ENCODE results near the gene IQSEC1. TPM values are rescaled to one million over a fixed set of nuclear protein-coding genes. Genes with fewer than 3 reads are reported as not detected.

Gene IQSEC1
- total and polyA plus RNA-seq, 9 of the 15 experiments (the other 6 are each of a cell fraction or from before 2014, with no cell fraction given) = 0.56 to 39.0 (median 6.8) TPM

DNA sequence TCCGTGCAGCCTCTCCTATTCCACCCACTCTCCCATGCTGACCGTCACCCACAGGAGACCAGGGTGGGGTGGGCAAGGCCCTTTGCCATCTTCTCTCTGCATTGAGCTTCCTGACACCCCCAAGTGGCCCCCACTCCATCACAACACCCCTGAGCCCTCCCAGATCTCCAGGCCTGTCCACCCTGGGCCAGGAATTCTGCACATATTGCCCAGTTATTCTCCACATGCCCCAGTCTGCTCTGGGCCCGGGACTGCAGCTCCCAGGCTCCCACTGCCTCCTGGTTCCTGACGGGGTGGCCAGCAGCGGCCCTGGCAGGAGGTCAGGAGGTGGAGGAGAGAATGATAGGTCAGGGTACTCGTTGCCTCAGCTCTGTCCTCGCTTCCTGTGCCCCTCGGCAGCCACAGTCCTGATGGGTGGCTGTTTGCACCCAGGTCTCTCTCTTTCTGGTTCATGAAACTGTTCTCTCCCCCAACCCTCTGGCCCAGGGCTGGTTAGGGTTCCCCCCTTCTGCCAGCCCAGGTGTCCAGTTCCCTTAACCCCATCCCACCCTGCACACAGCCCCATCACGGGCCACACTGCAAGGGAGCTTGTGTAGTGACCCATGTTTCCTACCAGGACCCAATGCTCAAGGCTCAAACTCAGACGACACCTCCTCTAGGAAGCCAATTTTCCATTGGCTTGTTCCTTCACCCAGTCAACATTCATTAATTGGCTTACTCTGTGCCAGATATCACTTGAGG is 47.3 kb downstream of the IQSEC1 start:
- H3K27ac ChIP-seq (ENCODE audit: extremely low read depth, low read depth, low read length) = no peak overlapping the region
- FAIRE-seq (no peak), ATAC-seq (no peak), DNase-seq (ENCODE audit: extremely low read depth in 1 of 4, low spot score in 3 of 4) (no peak)
- 8% methylated on average over 10 of the region's 10 CpGs for WGBS (ENCODE audit: insufficient coverage, low coverage, missing lambda C conversion rate)
- H2AFZ ChIP-seq (ENCODE audit: low read depth, low read length) = no peak overlapping the region
- H3K4me1 ChIP-seq (replicated peaks in 1 of 2; ENCODE audit: control insufficient read depth in 2 of 2, insufficient read depth in 2 of 2, low read length in 2 of 2) = peaks cover 0 to 28% of the 10 kb centered on the region in 2 experiments; a peak in 3 of 5 replicates
- no peaks in the 10 kb centered on the region for H3K36me3 ChIP-seq (ENCODE audit: control insufficient read depth, insufficient read depth, low read length)
- in situ Hi-C loops (cut with MboI) (no loop called here), intact Hi-C loops (cut with micrococcal nuclease) (loop anchor here (5.0 kb wide), 1 partner anchor 51 kb away; no protein-coding TSS in a partner anchor)
- POLR2A ChIA-PET = interaction anchor here (0.7 to 1.1 kb wide), 3 partner anchors 14 to 105 kb away, joined by 3 to 4 read pairs (median 3); no protein-coding TSS in a partner anchor
- H3K79me2 ChIP-seq (ENCODE audit: control insufficient read depth, insufficient read depth, low read length) = no peaks in the 10 kb centered on the region
- H3K9me1 ChIP-seq (ENCODE audit: control insufficient read depth, insufficient read depth, low read length) = no peaks in the 10 kb centered on the region
- no peak overlapping the region for H3K4me3 ChIP-seq
- peaks cover 14% of the 10 kb centered on the region; the same call in 1 of the 2 replicates for H4K20me1 ChIP-seq (replicated peaks; ENCODE audit: control insufficient read depth, insufficient read depth, low read length)
- CTCF ChIA-PET (ENCODE audit: low intra/inter-chr PET ratio) = no interaction called here
- H3K27me3 ChIP-seq (ENCODE audit: control insufficient read depth in 2 of 2, insufficient read depth in 2 of 2, low read length in 2 of 2) = peaks cover 17 to 36% of the 10 kb centered on the region in 2 experiments
- H3K9me3 ChIP-seq (replicated peaks; ENCODE audit: control insufficient read depth, insufficient read depth, low read depth, low read length) = no peaks in the 10 kb centered on the region
- BruUV-seq (replicated peaks) = no TSS peak
- peak overlapping the region in 1 of 2 experiments; percentile 41; a peak in 1 of 4 replicates for H3K9ac ChIP-seq (ENCODE audit: insufficient read depth in 1 of 2, low read depth in 2 of 2, low read length in 2 of 2)
- H3K4me2 ChIP-seq (ENCODE audit: insufficient read depth, low read length) = no peak overlapping the region
- no peak for TF ChIP-seq MTF1 (CRISPR knock-in tag; IDR thresholded peaks at IDR 0.05; ENCODE audit: borderline replicate concordance)
- TF ChIP-seq LCOR (CRISPR knock-in tag; IDR thresholded peaks at IDR 0.05) = no peak
- TF ChIP-seq, protein P1, sequence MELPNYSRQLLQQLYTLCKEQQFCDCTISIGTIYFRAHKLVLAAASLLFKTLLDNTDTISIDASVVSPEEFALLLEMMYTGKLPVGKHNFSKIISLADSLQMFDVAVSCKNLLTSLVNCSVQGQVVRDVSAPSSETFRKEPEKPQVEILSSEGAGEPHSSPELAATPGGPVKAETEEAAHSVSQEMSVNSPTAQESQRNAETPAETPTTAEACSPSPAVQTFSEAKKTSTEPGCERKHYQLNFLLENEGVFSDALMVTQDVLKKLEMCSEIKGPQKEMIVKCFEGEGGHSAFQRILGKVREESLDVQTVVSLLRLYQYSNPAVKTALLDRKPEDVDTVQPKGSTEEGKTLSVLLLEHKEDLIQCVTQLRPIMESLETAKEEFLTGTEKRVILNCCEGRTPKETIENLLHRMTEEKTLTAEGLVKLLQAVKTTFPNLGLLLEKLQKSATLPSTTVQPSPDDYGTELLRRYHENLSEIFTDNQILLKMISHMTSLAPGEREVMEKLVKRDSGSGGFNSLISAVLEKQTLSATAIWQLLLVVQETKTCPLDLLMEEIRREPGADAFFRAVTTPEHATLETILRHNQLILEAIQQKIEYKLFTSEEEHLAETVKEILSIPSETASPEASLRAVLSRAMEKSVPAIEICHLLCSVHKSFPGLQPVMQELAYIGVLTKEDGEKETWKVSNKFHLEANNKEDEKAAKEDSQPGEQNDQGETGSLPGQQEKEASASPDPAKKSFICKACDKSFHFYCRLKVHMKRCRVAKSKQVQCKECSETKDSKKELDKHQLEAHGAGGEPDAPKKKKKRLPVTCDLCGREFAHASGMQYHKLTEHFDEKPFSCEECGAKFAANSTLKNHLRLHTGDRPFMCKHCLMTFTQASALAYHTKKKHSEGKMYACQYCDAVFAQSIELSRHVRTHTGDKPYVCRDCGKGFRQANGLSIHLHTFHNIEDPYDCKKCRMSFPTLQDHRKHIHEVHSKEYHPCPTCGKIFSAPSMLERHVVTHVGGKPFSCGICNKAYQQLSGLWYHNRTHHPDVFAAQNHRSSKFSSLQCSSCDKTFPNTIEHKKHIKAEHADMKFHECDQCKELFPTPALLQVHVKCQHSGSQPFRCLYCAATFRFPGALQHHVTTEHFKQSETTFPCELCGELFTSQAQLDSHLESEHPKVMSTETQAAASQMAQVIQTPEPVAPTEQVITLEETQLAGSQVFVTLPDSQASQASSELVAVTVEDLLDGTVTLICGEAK (IDR thresholded peaks at IDR 0.05) = no peak
- TF ChIP-seq, protein P1 (CRISPR knock-in tag; IDR thresholded peaks at IDR 0.05) = no peak
- TF ChIP-seq ESRRA (IDR thresholded peaks at IDR 0.05; ENCODE audit: borderline replicate concordance, low read depth) = no peak
- no peak for TF ChIP-seq RBFOX2 (IDR thresholded peaks at IDR 0.05; ENCODE audit: low read depth, low read length)
- TF ChIP-seq, protein P2, sequence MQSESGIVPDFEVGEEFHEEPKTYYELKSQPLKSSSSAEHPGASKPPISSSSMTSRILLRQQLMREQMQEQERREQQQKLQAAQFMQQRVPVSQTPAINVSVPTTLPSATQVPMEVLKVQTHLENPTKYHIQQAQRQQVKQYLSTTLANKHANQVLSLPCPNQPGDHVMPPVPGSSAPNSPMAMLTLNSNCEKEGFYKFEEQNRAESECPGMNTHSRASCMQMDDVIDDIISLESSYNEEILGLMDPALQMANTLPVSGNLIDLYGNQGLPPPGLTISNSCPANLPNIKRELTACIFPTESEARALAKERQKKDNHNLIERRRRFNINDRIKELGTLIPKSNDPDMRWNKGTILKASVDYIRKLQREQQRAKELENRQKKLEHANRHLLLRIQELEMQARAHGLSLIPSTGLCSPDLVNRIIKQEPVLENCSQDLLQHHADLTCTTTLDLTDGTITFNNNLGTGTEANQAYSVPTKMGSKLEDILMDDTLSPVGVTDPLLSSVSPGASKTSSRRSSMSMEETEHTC (IDR thresholded peaks at IDR 0.05) = no peak
- TF ChIP-seq PML (IDR thresholded peaks at IDR 0.05; ENCODE audit: low read length) = no peak
- no peak for TF ChIP-seq NFATC3 (IDR thresholded peaks at IDR 0.05)
